ENCODE data around the gene ADAMTS17.

DNA sequence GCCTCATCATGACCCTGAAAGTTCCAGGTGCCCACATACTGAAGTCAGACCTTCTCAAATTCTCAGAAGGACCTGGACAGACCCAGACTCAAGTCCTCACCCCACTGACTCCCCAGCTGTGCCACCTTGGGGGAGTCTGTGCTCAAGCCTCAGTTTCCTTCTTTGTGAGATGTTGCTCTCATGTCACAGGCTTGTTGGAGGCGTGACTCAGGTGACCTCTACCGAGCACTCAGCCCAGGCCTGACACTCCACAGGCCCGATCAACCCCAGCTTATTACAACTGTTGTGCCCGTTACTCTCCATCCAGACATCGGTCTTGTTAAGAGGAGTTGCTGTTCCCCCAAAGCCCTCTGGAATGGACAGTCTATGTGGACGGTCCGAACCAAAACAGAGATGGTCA is 332.4 kb downstream of the ADAMTS17 start:
- TF ChIP-seq, protein P1, sequence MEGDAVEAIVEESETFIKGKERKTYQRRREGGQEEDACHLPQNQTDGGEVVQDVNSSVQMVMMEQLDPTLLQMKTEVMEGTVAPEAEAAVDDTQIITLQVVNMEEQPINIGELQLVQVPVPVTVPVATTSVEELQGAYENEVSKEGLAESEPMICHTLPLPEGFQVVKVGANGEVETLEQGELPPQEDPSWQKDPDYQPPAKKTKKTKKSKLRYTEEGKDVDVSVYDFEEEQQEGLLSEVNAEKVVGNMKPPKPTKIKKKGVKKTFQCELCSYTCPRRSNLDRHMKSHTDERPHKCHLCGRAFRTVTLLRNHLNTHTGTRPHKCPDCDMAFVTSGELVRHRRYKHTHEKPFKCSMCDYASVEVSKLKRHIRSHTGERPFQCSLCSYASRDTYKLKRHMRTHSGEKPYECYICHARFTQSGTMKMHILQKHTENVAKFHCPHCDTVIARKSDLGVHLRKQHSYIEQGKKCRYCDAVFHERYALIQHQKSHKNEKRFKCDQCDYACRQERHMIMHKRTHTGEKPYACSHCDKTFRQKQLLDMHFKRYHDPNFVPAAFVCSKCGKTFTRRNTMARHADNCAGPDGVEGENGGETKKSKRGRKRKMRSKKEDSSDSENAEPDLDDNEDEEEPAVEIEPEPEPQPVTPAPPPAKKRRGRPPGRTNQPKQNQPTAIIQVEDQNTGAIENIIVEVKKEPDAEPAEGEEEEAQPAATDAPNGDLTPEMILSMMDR (IDR thresholded peaks at IDR 0.05 in 4 of 5, conservative IDR thresholded peaks at IDR 0.05 in 1 of 5): no peak
- no peak for TF ChIP-seq POLR2A (IDR thresholded peaks at IDR 0.05)
